Neural crest cell (in vitro differentiated cells): ENCODE data around the gene KMT5C. TPM values are rescaled to one million over a fixed set of nuclear protein-coding genes. Genes with fewer than 3 reads are reported as not detected.

Experiments used
- DNase-seq: peaks from one replicate; pipeline ENCODE4 v3.0.0; 2021; ENCODE audit warnings: low read depth, mixed read lengths, low spot score
- H3K27ac Mint-ChIP-seq: one replicate; pipeline ENCODE4 v1.8.0; 2021; ENCODE audit warnings: mild to moderate bottlenecking, mixed read lengths; ENCODE audit not compliant: unreplicated experiment
- H3K27me3 Mint-ChIP-seq: 2 replicates; pipeline ENCODE4 v1.8.0; 2021; ENCODE audit warnings: low read depth, mild to moderate bottlenecking, mixed read lengths
- H3K36me3 Mint-ChIP-seq: 2 replicates; pipeline ENCODE4 v1.8.0; 2021; ENCODE audit warnings: low read depth, mild to moderate bottlenecking, mixed read lengths
- H3K4me1 Mint-ChIP-seq: 2 replicates; pipeline ENCODE4 v1.8.0; 2021; ENCODE audit warnings: mixed read lengths
- H3K4me3 Mint-ChIP-seq: one replicate; pipeline ENCODE4 v1.8.0; 2021; ENCODE audit warnings: mild to moderate bottlenecking, mixed read lengths
- H3K9me3 Mint-ChIP-seq: 2 replicates; pipeline ENCODE4 v1.8.0; 2021; ENCODE audit warnings: mixed read lengths
- CTCF ChIP-seq: fragments of 200-600 bp; sonication (generic); conservative IDR thresholded peaks from 2 replicates; pipeline ENCODE4 v1.5.0; 2021; ENCODE audit warnings: antibody characterized with exemption, mild to moderate bottlenecking
- total RNA-seq: library from RNA; stranded (reverse); gene quantifications from 2 replicates; pipeline ENCODE4 v1.2.1, GENCODE V29; 2021

KMT5C gene
- total RNA-seq, 1 donor from 2014 or later: 35.2 TPM

DNA sequence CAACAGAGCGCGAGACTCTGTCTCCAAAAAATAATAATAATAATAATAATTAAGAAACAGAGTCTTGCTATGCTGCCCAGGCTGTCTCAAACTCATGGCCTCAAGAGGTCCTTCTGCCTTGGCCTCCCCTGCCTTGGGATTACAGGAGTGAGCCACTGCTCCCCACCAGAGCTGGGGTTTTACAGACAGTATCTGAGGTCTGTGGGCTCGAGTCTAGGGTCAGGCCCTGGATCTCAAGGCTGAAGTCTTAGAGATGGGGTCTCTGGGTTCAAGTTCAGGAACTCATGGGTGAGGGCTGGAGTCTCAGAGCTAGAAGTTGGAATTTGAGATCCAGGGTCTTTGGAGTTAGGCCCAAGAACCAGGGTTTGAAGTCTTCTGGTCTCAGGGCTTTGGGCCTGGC lies 27.1 kb downstream of the KMT5C start:
- H3K27ac Mint-ChIP-seq: no peak overlapping the region
- peaks cover 17% of the 10 kb centered on the region for H3K4me1 Mint-ChIP-seq
- H3K9me3 Mint-ChIP-seq: no peaks in the 10 kb centered on the region
- H3K36me3 Mint-ChIP-seq: no peaks in the 10 kb centered on the region
- no peak for DNase-seq
- no peak for TF ChIP-seq CTCF
- H3K27me3 Mint-ChIP-seq: peaks cover 43% of the 10 kb centered on the region
- H3K4me3 Mint-ChIP-seq: no peak overlapping the region

GRCh38 chr19:55368106-55368505 lies 28.4 kb downstream of the KMT5C start:
- Mint-ChIP-seq H3K27ac (no peak overlapping the region), H3K4me3 (no peak overlapping the region), H3K27me3 (peaks cover 50% of the 10 kb centered on the region), H3K9me3 (no peaks in the 10 kb centered on the region), H3K36me3 (no peaks in the 10 kb centered on the region), H3K4me1 (peaks cover 21% of the 10 kb centered on the region)
- TF ChIP-seq CTCF: no peak
- DNase-seq: no peak

DNA sequence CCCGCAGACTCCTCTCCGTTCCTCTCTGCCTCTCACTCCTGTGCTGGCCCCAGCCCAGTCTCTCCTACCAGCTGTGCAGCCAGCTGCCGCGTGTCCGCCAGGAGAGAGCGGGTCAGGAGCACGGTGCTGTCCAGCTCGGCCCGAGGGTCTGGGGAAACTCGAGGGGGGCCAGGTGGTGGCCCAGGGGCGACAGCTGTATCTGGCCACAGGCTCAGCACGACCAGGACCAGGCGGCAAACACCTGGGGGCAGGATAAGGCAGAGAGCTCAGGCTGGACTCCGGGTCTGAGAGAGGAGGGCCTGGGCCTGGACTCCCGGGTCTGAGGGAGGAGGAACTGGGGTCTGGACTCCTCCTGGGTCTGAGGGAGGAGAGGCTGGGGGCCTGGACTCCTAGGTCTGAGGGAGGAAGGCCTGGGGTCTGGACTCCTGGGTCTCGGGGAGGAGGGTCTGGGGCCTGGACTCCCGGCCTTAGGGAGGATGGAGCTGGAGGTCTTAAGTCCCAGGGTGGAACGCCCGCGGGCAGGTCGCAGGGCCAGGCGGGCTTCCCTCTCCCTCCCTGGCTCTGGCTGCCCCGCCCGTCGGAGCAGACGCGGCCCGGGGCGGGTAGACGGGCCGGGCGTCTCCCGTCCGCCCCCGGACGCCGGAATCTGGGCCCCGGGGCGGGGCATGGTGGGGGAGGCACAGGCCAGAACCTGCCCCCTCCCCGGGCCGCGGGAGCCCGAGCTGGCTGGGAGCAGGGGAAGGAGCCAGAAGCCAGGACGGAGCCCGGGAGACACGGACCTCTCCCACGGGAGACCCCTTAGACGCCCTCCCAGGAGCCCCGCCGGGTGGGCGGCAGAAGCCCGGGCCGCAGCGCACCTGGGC lies 29.3 kb downstream of the KMT5C start:
- no peak for DNase-seq
- Mint-ChIP-seq H3K9me3 (no peaks in the 10 kb centered on the region), H3K4me1 (peaks cover 22% of the 10 kb centered on the region), H3K27ac (no peak overlapping the region), H3K4me3 (no peak overlapping the region), H3K36me3 (no peaks in the 10 kb centered on the region), H3K27me3 (peaks cover 54% of the 10 kb centered on the region)
- no peak for TF ChIP-seq CTCF

GRCh38 chr19:55369653-55370304 lies 30.1 kb downstream of the KMT5C start:
- H3K27ac Mint-ChIP-seq: peak overlapping the region; percentile 57
- H3K4me3 Mint-ChIP-seq: peak overlapping the region; percentile 71
- DNase-seq: peak; percentile 55
- peaks cover 21% of the 10 kb centered on the region for H3K4me1 Mint-ChIP-seq
- H3K27me3 Mint-ChIP-seq: peaks cover 55% of the 10 kb centered on the region
- H3K9me3 Mint-ChIP-seq: no peaks in the 10 kb centered on the region
- no peaks in the 10 kb centered on the region for H3K36me3 Mint-ChIP-seq
- no peak for TF ChIP-seq CTCF

- H3K27ac Mint-ChIP-seq: peak within 1 kb of the TSS; percentile 57
- H3K9me3 Mint-ChIP-seq: no peaks in the 10 kb centered on the region
- peak within 1 kb of the TSS; percentile 71 for H3K4me3 Mint-ChIP-seq
- H3K4me1 Mint-ChIP-seq: peaks cover 21% of the 10 kb centered on the region
- DNase-seq: no peak
- H3K36me3 Mint-ChIP-seq: no peaks in the 10 kb centered on the region
- H3K27me3 Mint-ChIP-seq: peaks cover 55% of the 10 kb centered on the region
- TF ChIP-seq CTCF: no peak
Observed at GRCh38 chr19:55370305-55370988, 30.8 kb downstream of the KMT5C start, which contains the start of gene IL11. Gene IL11 (minus strand): TSS chr19:55370463. CDS start chr19:55370310, 153 bp downstream.
